Gastroesophageal sphincter (tissue), 3 donors: ENCODE results near the gene CSPG4.

Experiments
- POLR2A ChIP-seq, 2 donors: fragments of 450-650 bp; IDR thresholded peaks; one replicate each; pipeline ENCODE4 v1.6.1; 2017; ENCODE audit warnings: antibody characterized with exemption in 2 of 2, mild to moderate bottlenecking in 2 of 2, moderate library complexity in 1 of 2
- POLR2AphosphoS5 ChIP-seq: sonication (generic); formaldehyde crosslinking; IDR thresholded peaks from one replicate; pipeline ENCODE4 v1.6.1; 2017; ENCODE audit warnings: antibody characterized with exemption
- TF ChIP-seq, protein P1 (sequence below), 4 experiments: fragments of 200-600 bp in 2 of 4; fragments of 450-650 bp in 2 of 4; sonication (generic) in 1 of 4; IDR thresholded peaks; one replicate each; pipeline ENCODE4 v1.5.1; 2017 to 2019; ENCODE audit warnings: antibody characterized with exemption in 4 of 4, mild to moderate bottlenecking in 2 of 4, moderate library complexity in 2 of 4

DNA sequence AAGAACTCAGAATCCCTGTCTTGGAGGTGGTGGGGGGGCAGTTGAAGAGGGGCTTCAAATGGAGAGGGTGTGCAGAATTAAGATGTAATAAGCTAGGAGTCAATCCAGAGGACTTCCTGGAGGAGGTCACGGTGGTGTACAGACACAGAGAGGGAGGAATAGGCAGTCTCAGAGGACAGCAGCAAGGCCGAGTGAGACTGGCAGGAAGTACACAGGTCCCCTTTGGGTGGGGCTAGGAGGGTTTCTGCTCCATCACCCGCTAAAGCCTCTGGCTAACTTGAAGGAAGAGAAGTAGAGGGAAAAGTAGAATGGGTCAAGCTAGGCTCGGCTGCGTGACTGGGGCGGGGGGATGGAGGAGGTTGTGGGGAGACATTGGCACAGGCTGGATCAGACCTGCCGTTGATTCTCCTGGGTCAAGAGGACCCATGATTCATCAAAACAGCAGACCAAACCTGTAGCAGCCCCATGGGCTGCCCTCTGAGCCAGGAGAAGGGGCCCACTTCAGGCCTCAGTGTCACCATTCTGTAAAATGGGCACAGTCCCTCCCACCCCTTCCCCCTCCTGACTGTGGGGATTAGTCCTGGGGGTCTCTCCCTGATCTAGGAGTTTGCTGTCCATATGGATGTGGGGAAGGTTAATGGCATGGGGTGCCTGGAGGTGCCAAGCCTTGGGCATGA, 16.9 kb downstream of the CSPG4 start:
- TF ChIP-seq, protein P1, sequence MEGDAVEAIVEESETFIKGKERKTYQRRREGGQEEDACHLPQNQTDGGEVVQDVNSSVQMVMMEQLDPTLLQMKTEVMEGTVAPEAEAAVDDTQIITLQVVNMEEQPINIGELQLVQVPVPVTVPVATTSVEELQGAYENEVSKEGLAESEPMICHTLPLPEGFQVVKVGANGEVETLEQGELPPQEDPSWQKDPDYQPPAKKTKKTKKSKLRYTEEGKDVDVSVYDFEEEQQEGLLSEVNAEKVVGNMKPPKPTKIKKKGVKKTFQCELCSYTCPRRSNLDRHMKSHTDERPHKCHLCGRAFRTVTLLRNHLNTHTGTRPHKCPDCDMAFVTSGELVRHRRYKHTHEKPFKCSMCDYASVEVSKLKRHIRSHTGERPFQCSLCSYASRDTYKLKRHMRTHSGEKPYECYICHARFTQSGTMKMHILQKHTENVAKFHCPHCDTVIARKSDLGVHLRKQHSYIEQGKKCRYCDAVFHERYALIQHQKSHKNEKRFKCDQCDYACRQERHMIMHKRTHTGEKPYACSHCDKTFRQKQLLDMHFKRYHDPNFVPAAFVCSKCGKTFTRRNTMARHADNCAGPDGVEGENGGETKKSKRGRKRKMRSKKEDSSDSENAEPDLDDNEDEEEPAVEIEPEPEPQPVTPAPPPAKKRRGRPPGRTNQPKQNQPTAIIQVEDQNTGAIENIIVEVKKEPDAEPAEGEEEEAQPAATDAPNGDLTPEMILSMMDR (IDR thresholded peaks at IDR 0.05): no peak
- TF ChIP-seq POLR2AphosphoS5 (no peak), POLR2A (IDR thresholded peaks at IDR 0.05) (no peak)
